OCI-LY3 (cell line): ENCODE results near the gene ARID1B.

Experiments
- H2AFZ ChIP-seq: fragments of 200-600, 300-600 bp; shearing (Covaris generic); 2 replicates; pipeline ENCODE4 v1.6.0; 2014; ENCODE audit warnings: antibody characterized with exemption, low read depth, low read length
- H3K27ac ChIP-seq: fragments of 200-600, 300-600 bp; sonication (generic); 2 replicates; pipeline ENCODE4 v1.5.1; 2014; ENCODE audit warnings: mild to moderate bottlenecking, low read length, moderate library complexity, mixed read lengths
- H3K27me3 ChIP-seq: fragments of 200-600, 300-600 bp; sonication (generic); 2 replicates; pipeline ENCODE4 v1.6.1; 2014; ENCODE audit warnings: low read depth, low read length, mixed read lengths
- H3K36me3 ChIP-seq: fragments of 200-600, 300-600 bp; sonication (generic); replicated peaks from 2 replicates; pipeline ENCODE3; 2014; ENCODE audit warnings: low read depth, low read length, mixed read lengths
- H3K4me1 ChIP-seq: fragments of 300-600, 200-600 bp; sonication (generic); 2 replicates; pipeline ENCODE4 v1.6.1; 2014; ENCODE audit warnings: low read length, mixed read lengths
- H3K4me2 ChIP-seq: fragments of 200-600, 300-600 bp; sonication (generic); 2 replicates; pipeline ENCODE4 v1.6.1; 2014; ENCODE audit warnings: low read length, mixed read lengths
- H3K4me3 ChIP-seq: fragments of 300-600, 200-600 bp; sonication (generic); 2 replicates; pipeline ENCODE4 v1.5.1; 2014; ENCODE audit warnings: antibody characterized with exemption, mild to moderate bottlenecking, low read length, moderate library complexity
- H3K79me2 ChIP-seq: fragments of 300-600, 200-600 bp; shearing (Covaris generic); 2 replicates; pipeline ENCODE4 v1.6.1; 2014; ENCODE audit warnings: mild to moderate bottlenecking, low read length, mixed read lengths
- H3K9ac ChIP-seq: fragments of 300-600, 200-600 bp; shearing (Covaris generic); 2 replicates; pipeline ENCODE4 v1.6.0; 2014; ENCODE audit warnings: mild to moderate bottlenecking, low read length, moderate library complexity
- H3K9me3 ChIP-seq: fragments of 200-600, 300-600 bp; shearing (Covaris generic); 2 replicates; pipeline ENCODE4 v1.6.1; 2014; ENCODE audit warnings: low read length, mixed read lengths; ENCODE audit not compliant: insufficient read depth
- H4K20me1 ChIP-seq: fragments of 200-600, 300-600 bp; sonication (generic); 2 replicates; pipeline ENCODE4 v1.6.1; 2016; ENCODE audit warnings: low read length, mixed read lengths; ENCODE audit not compliant: insufficient read depth
- EZH2phosphoT487 ChIP-seq: fragments of 200-600 bp; shearing (Covaris generic); IDR thresholded peaks from 2 replicates; pipeline ENCODE4 v1.6.1; 2018; ENCODE audit warnings: antibody characterized with exemption, mixed run types, low read depth
- TF ChIP-seq, protein P1 (sequence below): fragments of 200-600, 300-600 bp; sonication (generic); IDR thresholded peaks from 2 replicates; pipeline ENCODE4 v1.5.1; 2014; ENCODE audit warnings: antibody characterized with exemption, low read length, low read depth

Gene ARID1B

DNA sequence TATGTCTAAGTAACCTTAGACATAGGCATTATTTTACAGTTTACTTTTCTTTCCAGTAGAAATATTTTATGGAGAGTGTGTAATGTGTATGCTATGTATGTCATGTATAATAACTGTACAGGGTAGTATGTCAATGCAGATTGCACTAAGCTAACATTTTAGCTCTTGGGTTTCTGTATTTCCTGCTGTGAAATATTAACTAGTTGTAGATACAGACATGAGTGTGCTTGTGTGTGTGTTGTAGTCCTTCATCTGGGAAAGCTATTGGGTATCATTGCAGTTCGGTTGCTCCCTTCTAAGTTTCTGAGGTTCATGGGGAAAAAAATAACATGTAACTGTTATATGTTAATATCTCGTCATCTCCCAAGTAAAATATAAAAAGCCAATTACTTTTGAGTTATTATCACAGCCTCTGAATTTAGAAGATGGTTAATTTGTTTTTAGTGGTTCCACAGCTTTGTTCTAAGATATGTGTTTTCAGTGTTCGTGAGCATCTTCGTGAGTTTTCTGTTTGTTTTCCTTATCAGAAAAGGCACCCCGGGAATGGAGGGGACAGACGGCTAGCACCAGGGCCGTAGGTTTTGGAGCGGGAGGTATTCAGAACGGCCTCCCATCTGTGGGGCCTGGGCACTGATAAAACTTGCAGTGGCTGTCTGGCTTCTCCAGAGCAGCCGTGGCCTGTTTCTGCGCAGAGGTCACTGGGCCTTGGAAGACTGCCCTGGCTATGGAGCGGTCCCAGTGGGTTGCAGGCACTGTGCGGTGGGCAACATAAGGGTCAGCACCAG, 215.0 kb downstream of the ARID1B start:
- TF ChIP-seq EZH2phosphoT487 = no peak
- TF ChIP-seq, protein P1, sequence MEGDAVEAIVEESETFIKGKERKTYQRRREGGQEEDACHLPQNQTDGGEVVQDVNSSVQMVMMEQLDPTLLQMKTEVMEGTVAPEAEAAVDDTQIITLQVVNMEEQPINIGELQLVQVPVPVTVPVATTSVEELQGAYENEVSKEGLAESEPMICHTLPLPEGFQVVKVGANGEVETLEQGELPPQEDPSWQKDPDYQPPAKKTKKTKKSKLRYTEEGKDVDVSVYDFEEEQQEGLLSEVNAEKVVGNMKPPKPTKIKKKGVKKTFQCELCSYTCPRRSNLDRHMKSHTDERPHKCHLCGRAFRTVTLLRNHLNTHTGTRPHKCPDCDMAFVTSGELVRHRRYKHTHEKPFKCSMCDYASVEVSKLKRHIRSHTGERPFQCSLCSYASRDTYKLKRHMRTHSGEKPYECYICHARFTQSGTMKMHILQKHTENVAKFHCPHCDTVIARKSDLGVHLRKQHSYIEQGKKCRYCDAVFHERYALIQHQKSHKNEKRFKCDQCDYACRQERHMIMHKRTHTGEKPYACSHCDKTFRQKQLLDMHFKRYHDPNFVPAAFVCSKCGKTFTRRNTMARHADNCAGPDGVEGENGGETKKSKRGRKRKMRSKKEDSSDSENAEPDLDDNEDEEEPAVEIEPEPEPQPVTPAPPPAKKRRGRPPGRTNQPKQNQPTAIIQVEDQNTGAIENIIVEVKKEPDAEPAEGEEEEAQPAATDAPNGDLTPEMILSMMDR = no peak
- Histone ChIP-seq H2AFZ (no peak overlapping the region), H3K4me2 (no peak overlapping the region), H4K20me1 (peaks cover 37% of the 10 kb centered on the region), H3K36me3 (no peaks in the 10 kb centered on the region), H3K79me2 (peaks cover 65% of the 10 kb centered on the region), H3K27me3 (no peaks in the 10 kb centered on the region), H3K27ac (no peak overlapping the region), H3K4me3 (no peak overlapping the region), H3K9ac (no peak overlapping the region), H3K4me1 (peaks cover 43% of the 10 kb centered on the region), H3K9me3 (no peaks in the 10 kb centered on the region)

DNA sequence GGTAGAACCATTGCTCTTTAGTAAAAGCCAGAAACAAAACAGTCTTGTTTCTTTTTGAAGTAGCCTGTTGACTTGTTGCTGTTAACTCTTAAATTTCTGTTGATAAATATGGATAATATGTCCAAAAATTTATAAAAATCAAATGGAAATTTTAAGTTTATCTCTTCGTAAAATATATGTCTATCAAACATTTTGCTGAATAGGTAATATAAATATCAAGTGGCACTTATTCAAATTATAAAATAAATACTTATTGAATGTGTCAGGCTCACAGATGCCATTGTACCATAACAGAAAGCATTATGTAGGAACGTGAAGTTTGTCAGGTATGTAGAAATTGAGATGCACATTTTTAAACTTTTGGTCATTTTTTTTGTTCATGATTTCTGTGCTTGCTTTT, 216.5 kb downstream of the ARID1B start:
- peaks cover 31% of the 10 kb centered on the region for H3K4me1 ChIP-seq
- H3K4me2 ChIP-seq = peak overlapping the region; percentile 55
- H3K79me2 ChIP-seq = peaks cover 50% of the 10 kb centered on the region

DNA sequence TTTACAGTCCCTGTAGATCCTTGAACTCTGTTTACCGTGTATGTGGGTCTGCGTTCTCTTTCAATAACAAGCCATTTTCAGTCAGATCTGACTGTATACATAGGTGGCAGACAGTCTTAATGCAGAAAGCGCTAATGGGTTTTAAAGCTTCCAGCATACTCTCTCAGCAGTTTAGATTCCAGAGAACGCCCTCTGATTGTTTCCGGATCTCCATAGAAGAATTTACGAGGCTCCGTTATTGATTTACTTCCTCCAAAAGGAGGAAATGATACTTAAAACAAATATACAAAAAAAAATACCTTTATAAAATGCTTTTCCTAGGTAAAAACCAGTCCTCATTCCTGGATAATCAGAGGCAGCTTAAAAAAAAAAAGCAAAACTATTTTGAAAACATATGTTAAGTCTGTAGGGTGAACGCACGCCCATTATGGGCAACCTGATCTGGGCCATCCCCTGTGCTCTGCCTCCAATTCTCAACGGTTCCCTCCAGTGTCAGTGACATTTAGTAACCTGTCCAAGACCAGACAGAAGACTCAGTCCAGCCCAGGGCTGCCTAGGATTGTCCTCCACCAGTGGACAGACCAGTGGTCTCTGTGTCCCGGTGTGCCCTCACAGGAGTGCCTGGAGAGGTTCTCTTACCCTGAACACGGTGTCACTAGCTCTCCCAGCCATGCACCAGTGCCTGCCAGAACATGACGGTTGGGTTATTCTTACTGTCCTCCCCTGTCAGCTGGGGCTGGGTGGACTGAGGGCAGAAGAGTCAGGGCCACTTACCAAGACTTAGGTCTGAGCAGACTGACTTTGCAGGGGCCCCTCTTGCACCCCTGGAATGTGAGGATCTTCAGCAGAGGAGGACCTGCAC, 217.3 kb downstream of the ARID1B start:
- peaks cover 43% of the 10 kb centered on the region for H3K79me2 ChIP-seq
- H3K4me2 ChIP-seq = peak overlapping the region; percentile 55
- H3K9ac ChIP-seq = no peak overlapping the region
- no peak for TF ChIP-seq EZH2phosphoT487
- TF ChIP-seq, protein P1 = no peak
- peaks cover 20% of the 10 kb centered on the region for H4K20me1 ChIP-seq
- H3K27me3 ChIP-seq = no peaks in the 10 kb centered on the region
- H3K4me3 ChIP-seq = no peak overlapping the region
- H2AFZ ChIP-seq = no peak overlapping the region
- no peak overlapping the region for H3K27ac ChIP-seq
- no peaks in the 10 kb centered on the region for H3K36me3 ChIP-seq
- no peaks in the 10 kb centered on the region for H3K9me3 ChIP-seq
- peaks cover 25% of the 10 kb centered on the region for H3K4me1 ChIP-seq

More for the DNA sequence above, 216.5 kb downstream of the ARID1B start:
- TF ChIP-seq, protein P1 = no peak
- TF ChIP-seq EZH2phosphoT487 = no peak
- Histone ChIP-seq H3K9ac (no peak overlapping the region), H3K36me3 (no peaks in the 10 kb centered on the region), H2AFZ (no peak overlapping the region), H4K20me1 (peaks cover 26% of the 10 kb centered on the region), H3K27me3 (no peaks in the 10 kb centered on the region), H3K27ac (no peak overlapping the region), H3K9me3 (no peaks in the 10 kb centered on the region), H3K4me3 (no peak overlapping the region)

DNA sequence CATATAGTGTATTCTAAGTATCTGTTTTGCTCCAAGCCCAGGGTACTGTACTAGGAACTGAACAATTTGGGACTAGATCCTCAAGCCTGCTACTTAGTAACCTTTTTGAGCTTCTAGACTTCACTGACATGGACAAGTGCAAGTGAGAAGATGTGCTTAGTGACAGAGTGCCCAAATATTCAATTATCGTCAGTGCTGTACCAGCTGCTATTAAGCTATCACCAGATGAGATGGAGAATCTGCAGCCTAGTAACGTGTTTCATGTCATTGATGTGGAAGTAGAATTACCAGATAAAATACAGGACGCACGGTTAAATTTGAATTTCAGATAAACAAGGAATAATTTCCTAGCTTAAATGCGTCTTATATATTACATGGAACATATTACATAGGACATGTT, 218.3 kb downstream of the ARID1B start:
- Histone ChIP-seq H3K9ac (no peak overlapping the region), H4K20me1 (peaks cover 20% of the 10 kb centered on the region), H3K79me2 (peaks cover 34% of the 10 kb centered on the region), H3K4me1 (peaks cover 25% of the 10 kb centered on the region), H3K36me3 (no peaks in the 10 kb centered on the region), H2AFZ (no peak overlapping the region), H3K4me2 (no peak overlapping the region), H3K4me3 (no peak overlapping the region), H3K9me3 (no peaks in the 10 kb centered on the region), H3K27me3 (no peaks in the 10 kb centered on the region), H3K27ac (no peak overlapping the region)
- no peak for TF ChIP-seq EZH2phosphoT487
- TF ChIP-seq, protein P1 = no peak
